HG03095 (cell line): ENCODE results near the gene MFAP2.

Source experiments
- ATAC-seq: cut with Tn5 transposase; IDR thresholded peaks from one replicate; pipeline ENCODE4 v1.9.1; 2021; ENCODE audit warnings: moderate library complexity; ENCODE audit not compliant: unreplicated experiment

MFAP2 gene

GRCh38 chr1:16981269-16981849 lies 939 bp upstream of the MFAP2 start:
- no peak for ATAC-seq

GRCh38 chr1:16979475-16980327 lies 719 bp downstream of the MFAP2 start:
- no peak for ATAC-seq

GRCh38 chr1:16978567-16979474 lies 1.6 kb downstream of the MFAP2 start:
- ATAC-seq: no peak

DNA sequence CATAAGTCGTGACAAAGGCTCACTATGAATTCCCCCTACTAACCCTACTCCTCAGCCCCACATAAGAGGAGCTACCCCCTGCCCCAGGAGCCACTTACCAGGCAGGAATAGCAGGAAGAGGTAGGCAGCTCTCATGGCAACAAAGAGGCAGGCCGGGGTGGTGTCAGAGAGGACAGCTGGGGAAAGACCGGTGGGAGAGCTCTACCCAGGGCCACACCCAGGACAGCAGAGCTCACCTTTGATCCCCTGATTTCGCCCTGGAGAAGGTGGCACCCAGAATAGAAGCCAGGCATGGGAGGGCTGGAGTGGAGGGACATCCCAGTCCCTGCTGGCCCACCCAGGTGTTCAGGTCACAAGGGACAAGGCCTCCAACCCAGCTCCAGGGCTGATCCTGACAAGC lies 2.3 kb downstream of the MFAP2 start:
- ATAC-seq: no peak

- no peak for ATAC-seq
Observed at GRCh38 chr1:16977377-16977776, 3.0 kb downstream of the MFAP2 start.

- ATAC-seq: no peak
Observed at GRCh38 chr1:16976966-16977365, 3.5 kb downstream of the MFAP2 start.

GRCh38 chr1:16975838-16976237 lies 4.6 kb downstream of the MFAP2 start:
- ATAC-seq: no peak

- ATAC-seq: no peak
Observed at GRCh38 chr1:16975211-16975610, 5.2 kb downstream of the MFAP2 start.

DNA sequence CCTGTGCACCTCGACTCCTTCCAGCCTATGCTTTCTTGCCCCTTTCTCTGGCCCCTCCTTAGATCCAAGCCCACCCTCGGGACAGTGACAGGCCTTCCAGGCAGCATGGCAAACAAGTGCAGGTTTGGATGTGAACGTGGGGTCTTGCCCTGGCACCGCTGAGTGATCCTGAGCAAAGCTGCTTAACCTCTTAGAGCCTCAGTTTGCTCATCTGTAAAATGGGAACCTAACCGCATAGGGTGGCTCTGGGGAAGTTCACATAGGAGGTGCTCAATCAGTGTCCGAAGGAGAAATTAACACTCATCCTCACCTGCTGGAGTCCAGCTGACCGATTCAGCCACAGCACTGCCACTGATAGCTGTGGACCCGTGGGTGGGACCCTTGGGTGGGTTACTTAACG lies 7.2 kb downstream of the MFAP2 start:
- no peak for ATAC-seq

DNA sequence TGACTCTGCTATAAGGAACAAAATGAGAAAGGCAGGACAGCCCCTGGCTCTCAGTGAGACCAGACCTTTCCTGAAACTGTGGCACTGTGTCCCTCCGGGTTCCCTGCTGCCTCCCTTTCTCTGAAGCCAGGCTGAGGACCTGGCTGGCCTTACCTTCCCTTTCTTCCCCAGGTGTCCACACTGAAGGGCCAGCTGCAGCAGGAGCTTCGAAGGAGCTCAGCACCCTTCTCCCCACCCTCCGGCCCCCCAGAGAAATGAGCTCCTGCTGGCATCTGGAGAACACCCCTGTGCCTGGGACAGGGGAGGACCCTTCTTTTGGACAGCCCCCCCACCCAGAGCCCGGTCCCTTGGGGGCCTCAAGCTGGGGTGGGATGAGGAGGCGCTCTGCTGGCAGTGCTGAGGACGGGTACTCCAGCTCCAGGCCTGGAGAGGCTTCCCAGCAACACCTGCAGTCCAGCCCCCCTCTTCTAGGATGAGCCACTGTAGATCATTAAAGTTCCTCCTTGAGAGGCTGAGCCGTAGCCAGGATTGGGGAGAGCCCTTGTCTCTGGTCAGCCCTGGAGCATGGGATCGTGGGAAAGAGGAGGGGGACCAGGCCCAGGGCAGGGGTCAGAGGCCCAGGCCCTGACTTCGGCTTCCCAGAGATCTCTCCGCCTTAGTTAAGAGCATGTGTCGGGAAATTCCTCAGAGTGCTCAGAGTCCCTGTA lies 8.1 kb downstream of the MFAP2 start:
- ATAC-seq: no peak

DNA sequence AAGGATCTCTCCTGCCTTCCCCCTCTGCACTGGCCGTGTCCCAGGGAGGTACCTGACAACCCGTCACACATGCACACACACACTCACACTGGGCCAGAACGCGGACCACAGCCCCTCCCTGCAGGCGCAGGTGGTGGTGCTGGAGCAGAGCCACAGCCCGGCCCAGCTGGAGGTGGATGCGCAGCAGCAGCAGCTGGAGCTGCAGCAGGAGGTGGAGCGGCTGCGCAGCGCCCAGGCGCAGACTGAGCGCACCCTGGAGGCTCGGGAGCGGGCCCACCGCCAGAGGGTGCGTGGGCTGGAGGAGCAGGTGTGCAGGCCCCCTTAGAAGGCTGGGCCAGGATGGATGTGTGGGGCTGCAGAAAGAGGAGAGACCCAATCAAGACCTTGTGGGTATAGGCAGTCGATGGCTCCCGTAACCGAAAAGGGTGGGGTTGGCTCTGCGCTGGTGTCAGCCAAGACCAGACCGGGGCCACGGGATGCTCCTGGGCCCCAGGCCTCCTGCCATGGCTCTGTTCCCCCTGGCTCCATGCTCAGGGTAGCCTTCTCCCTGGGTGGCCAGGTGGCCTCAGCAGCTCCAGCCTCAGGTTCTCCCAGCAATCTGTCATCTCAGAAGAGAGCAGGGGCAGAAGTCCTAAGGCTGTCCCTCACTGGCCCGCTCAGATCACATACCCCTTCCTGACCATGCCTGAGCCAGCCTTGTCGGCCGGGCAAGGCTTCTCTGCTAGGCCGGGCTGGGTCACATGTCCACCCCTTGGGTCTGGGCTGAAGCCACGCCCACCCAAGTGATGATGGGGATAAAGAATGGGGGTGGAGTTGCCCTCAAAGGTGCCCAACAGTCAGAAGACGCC lies 8.9 kb downstream of the MFAP2 start:
- ATAC-seq: no peak

GRCh38 chr1:16970132-16970910 lies 10.1 kb downstream of the MFAP2 start:
- ATAC-seq: no peak

GRCh38 chr1:16969651-16970050 lies 10.8 kb downstream of the MFAP2 start:
- no peak for ATAC-seq

DNA sequence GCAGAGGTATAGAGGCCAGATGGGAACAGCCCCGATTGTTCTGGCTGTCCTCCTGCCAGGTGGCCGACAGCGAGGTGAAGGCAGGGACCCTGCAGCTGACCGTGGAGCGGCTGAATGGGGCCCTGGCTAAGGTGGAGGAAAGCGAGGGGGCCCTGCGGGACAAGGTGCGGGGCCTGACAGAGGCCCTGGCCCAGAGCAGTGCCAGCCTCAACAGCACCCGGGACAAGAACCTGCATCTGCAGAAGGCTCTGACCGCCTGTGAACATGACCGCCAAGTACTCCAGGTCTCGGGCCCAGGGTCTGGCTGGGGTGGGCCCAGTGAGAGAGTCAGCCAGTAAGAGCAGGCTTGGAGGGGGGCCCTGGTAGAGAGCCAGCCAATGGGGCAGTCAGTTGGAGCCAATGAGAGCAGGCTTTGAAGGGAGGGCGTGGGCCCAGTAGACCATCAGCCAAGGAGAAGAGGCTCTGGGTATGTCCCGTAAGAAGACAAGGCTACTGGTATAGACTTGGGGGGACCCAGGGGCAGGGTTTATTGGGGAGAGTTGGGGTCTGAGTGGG lies 11.3 kb downstream of the MFAP2 start:
- ATAC-seq: no peak

GRCh38 chr1:16968372-16968771 lies 12.0 kb downstream of the MFAP2 start:
- ATAC-seq: no peak

- ATAC-seq: no peak
Observed at GRCh38 chr1:16967962-16968361, 12.5 kb downstream of the MFAP2 start.

DNA sequence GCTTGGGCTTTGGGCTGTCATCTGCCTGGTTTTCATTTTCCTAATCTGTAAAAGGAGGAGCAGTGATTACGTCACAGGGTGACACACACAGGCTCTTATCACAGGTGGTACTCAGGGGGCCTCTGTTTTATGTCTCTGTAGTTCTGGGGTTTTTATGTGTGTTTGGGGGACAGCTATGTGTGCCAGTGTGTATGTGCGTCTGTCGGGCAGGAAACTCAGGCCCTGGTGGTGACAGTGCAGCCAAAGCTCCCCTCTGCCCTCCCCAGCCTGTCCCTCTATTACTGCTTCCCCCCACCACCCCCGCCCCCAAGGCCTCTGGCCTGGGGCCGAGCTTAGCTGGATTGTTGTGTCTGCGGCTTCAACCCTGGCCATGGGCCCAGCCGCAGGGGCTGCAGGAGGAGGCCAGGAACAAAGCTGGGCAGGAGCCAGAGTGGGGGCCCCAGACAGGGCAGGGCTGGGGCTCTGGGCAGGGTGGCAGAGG lies 13.3 kb downstream of the MFAP2 start:
- no peak for ATAC-seq

DNA sequence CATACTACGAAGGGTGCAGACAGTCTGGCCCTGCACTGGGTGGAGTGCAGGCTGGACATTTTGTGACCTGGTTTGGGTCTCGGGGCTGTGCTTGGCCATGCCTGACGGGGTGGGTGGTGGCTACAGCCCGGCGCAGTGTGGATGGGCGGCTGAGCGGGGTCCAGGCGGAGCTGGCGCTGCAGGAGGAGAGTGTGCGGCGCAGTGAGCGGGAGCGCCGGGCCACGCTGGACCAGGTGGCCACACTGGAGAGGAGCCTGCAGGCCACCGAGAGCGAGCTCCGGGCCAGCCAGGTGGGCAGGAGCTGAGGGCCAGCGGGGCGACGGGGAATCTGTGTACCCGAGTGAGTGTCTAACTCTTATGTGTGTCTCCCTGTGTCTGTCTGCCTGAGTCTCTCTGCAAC lies 14.1 kb downstream of the MFAP2 start:
- no peak for ATAC-seq
